Activated CD4-positive, alpha-beta T cell treated with anti-CD3 and anti-CD28 coated beads, Interleukin-2, amount 50 U/mL, for 1 hour (primary cell): ENCODE measurements around the gene RHOT2.

ENCODE experiments used
- DNase-seq: peaks from one replicate; pipeline ENCODE4 v3.0.0-alpha.2; 2020

RHOT2 gene

DNA sequence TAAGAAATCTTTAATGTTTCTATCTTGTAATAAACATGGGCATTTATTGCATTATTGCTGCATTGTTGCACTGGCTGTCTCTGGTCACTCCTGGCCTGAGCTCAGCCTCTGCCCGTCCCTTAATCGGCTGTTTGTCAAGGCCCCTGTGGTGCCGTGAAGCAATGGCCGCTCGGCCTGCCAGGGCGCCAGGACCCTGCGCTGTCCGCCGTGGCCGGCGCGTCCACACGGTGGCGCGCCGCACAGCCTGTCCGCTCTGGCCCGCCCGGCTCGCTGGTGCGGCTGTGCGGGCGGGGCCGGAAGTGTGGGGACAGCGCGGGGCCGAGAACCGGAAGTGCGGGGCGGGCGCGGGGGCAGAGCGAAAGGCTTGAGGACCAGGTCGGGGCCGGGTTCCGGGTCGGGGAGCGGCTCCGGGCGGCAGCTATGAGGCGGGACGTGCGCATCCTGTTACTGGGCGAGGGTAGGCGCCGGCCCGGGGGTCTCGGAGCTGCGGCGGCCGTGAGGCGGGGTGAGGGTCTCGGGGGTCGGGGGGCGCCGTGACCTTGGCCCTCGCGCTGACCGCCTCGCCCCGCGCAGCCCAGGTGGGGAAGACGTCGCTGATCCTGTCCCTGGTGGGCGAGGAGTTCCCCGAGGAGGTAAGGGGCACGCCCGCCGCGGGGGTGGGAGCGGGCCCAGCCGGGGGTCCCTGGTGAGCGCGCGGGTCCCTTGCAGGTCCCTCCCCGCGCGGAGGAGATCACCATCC is at the start of gene RHOT2:
Gene RHOT2 (plus strand): TSS at position 353 of the 739 bp plus-strand sequence. CDS start 68 bp downstream, at position 421.
- DNase-seq, result peak; percentile 89

DNA sequence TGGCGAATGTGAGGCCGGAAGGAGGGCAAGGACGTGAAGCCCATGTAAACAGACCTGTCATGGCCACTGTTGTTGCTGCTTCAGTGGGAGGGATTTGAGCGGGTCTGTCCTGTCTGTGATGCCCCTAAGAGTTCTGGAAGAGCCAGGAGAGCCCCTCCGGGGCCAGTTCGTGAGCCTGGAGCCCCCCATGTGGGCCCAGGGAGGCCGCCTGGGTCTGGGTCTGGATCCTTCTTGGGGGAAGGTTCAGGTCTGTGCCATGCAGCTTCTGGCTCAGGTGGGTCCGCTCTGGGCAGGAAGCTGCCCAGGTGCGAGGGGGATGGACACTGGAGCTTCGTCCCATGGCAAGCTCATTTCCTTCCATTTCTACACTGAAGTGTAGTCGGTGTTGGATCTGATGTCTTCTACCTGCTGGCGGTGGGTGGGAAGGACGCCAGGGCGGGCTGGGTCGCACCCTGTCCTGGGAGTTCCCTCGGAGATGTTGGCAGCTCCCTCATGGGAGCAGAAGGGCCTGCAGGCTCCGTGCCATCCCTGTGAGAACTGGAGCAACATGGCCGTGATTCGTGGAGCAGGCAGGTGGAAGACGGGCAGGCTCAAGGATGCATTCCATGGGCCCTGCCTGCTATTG is 48.3 kb upstream of the RHOT2 start:
- no peak for DNase-seq

DNA sequence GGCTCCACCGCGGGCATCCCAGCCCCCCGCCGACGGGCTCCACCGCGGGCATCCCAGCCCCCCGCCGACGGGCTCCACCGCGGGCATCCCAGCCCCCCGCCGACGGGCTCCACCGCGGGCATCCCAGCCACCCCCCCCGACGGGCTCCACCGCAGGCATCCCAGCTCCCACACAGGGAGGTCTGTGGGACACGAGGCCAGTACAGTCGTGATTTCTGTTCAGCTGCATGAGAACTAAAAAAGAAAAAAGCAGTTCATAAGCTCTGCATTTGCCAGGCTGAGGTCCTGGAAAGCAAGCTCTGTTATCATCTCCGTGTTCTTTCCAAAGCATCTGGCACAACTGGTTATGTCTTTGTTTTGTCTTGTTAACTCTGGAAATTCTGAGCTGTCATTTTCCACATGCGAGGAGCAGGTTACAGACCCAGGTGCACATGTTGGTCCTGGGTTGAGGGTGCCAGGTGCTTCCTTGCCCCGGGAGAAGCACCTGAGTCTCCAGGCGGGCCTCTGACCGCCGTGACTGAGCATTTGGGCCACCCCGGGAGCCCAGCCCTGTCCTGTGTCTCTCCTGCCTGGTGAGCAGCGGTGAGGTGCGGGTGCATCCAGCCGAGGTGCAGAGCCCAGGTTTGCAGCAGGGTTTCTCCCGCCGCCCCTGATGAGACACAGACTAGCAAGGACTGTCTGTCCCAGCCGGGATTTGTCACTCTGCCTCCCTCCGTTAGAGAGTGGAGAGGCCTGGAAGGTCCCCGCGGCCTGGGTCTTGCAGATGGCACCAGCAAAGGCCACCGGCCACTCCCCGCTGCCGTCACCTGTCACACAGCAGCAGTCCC is 47.0 kb upstream of the RHOT2 start:
- DNase-seq, result no peak

DNA sequence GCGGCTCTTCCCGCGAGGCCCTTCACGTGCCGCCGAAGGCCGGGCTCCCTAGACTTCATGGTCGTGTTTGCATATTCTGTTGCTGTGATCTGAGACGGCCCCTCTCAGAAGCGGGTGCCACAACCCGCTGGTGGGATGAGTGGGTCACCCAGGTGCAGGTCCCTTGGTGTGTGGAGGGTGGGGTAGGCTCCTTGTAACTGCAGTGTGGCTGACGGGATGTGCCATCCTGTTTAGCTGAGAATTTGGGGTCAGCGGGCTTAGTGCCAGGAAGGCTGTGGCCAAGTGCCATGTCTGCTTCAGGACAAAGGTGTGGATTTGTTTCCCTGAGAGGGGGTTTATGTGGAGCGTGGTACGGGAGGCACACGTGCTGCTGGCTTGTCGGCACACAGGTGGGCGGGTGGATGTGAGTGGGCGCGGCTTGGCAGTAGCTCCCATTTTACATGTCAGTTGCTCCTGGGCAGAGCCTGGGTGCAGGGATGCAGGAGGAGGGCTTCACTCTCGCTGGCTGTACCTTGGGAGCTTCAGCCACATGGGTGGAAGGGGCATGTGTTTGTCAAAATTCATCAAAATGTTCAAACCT is 46.3 kb upstream of the RHOT2 start:
- DNase-seq, result no peak

DNA sequence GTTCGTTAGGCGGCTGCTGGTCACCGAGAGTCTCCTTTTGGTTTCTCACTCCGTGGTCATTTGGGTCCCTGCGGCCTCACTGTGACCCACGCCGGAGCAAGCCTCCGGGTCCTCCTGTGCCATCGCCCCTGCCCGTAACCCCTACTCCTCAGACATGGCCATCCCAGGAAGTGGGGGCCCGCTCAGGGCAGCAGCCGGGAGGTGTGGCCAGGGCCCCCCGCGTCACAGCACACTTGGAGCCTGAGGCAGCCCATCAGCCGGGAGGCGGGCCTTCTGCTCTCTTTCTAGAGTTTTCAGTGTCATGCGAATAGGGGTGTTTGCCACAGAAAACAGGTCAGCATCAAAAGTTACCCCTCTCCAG is 45.0 kb upstream of the RHOT2 start:
- no peak for DNase-seq

DNA sequence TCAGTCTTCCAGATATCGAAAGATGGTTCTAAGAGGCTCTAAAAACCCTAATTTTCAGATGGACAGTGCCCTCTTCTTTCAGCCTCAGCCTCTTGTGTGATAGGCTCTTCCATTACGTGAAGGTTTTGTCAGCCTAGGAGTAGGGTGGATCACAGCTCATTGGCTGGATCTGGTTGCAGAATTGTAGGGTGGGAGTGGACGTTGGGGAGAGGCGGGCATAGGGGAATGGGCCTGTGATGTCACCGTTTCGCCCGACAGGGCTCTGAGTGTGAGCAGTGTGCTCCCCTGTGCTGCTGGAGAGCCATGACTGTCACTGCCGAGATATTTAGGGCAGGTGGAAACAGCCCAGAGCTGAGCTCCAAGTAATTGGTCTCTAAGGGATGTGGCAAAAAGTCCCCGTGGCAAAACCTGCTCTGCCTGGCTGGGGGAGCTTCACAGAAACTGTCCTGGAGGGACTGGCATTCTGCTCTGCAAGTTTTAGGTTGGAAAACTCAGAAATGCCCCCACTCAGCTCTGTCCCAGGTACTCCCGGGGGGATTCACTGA is 43.3 kb upstream of the RHOT2 start:
- no peak for DNase-seq

DNA sequence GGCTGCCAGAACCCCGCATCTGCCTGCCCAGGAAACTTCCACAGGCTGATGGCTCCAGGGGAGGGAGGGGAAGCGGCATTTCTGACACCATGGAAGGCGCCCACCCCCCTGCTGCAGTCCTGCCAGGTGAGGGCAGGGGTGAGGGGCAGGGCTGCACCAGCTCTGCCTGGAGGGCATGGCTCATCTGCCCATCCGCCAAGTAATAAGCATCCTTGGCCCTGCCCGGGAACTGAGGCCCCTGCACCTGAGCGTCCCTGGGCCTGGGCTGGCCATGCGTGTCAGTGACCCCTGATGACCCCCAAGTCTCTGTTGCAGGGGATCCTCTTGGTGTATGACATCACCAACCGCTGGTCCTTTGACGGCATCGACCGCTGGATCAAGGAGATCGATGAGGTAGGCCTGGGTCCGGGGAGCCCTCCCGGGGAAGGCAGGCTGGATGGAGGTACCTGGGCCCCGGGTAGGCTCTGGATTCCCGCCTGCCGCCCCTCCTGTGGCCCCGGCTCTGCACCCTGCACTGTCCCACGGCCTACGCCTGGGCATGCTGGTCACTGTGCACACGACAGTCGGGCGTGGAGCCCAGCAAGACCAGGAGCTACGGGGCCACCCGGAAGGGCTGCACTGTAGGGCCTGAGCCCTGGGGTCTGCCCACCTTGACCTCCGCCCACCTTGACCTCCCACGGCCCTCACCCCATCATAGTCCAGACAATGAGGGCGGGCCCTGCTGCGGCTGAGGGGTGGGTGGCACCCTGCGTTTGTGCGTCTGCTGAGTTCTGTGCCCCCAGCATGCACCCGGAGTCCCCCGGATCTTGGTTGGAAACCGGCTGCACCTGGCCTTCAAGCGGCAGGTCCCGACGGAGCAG is 42.6 kb upstream of the RHOT2 start:
- no peak for DNase-seq

DNA sequence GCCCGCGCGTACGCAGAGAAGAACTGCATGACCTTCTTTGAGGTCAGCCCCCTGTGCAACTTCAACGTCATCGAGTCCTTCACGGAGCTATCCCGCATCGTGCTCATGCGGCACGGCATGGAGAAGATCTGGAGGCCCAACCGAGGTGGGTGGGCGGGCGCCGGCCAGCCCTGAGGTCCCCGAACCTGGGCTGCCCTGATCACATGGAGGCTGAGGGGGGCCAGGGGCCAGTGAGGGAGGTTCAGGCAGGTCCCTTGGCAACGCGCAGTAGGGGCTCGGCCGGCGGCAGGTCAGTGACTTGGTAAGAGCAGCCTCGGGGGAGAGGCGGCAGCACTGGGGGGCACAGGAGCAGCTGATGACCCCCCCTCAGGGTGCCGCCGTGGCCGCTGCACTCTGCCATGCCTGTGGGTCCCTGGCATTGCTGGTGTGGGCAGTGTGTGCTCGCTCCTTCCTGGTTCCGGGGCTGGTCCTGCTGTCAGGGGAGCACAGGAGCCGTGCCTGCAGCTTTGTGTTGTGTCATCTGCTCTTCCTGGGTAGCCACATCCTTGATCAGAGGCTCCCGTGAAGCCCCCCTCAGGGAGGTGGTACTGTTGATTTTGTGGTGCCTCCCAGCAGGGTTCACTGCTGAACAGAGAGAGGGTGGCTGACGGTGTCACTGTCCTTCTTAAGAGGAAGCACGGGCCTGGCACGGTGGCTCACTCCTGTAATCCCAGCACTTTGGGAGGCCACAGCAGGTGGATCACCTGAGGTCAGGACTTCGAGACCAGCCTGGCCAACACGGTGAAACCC is 41.8 kb upstream of the RHOT2 start:
- no peak for DNase-seq

DNA sequence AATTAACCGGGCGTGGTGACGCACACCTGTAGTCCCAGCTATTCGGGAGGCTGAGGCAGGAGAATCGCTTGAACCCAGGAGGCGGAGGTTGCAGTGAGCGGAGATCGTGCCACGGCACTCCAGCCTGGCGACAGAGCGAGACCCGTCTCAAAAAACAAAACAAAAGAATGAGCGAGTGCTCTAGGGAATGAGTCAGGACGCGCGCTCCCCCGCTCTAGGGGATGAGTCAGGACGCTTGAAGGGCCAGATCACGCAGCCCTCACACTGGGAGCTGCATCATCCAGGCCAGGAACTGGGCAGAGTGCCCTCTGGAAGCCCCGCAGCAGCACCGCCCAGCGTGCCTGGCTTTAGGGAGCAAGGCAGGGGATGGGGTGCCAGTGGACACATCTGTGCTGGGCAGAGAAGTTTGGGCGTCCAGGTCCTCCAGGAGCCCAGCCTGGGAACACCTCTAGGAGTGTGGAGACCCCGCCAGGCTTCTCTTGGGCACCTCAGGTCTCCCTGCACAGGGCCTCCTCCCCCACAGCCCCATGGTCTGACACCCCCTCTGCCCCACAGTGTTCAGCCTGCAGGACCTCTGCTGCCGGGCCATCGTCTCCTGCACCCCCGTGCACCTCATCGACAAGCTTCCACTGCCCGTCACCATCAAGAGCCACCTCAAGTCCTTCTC is 41.0 kb upstream of the RHOT2 start:
- DNase-seq, result no peak

DNA sequence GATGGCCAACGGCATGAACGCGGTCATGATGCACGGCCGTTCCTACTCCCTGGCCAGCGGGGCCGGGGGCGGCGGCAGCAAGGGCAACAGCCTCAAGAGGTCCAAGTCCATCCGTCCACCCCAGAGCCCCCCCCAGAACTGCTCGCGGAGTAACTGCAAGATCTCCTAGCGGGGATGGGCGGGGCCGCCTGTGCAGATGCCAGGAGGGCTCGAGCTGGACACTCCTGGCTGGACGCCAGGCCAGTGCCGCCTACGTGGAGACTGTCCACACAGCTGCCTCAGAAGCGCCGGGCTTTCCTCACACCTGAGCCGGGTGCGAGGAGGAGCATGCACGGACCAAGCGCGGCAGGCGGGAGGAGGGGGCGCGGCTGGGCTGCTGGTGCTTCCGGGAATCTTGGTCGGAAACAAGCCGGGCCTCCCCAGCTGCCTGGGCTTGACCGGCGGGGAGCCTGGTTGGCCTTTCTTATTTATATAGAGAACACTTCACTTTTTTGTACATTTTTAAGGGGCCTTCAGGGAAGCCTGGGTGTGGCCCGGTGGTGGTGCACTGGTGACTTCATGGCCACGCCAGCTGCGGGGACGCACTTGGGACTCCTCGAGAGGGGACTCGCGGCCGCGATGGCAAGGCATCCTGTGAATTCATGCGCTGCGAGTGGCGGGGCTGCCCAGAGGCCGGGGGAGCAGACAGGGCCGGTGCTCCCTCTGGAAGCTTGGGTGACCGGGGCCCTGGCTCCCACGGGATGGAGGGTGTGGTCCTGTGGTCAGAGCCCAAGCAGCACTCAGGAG is 40.3 kb upstream of the RHOT2 start:
- no peak for DNase-seq

DNA sequence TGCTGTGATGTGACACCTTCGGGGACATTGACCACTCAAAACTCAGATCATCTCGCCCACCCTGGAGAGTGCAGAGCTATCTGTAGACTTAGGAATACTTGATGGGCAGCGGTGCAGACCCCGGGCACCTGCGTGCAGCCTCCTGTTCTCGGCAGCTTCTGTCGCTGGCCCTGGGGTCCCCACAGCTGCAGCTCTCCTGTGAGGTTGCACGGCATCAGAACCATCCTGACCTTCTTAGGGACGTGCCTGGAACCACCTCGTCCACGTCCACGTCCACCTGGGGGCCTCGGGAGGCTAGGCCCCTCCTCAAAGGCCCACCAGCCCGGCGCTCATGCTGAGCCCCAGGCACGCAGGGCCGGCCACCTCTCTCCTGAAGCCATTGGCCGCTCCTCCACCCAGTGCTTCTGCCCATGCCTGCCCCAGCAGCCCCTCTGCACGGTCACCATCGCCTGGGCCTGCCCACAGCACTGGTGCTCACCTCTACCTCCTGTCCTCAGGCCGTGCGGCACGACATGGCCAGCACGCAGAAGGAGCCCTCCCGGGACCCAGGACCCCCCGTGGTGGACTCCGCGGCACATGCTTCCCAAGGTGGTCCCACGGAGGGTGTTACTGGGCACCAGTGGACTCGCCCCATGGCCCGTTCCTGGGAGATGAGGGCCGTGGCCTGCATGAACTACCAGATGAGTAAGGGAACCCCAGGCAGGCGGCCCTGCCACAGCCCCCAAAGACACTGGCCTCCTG is 39.4 kb upstream of the RHOT2 start:
- DNase-seq, result no peak

DNA sequence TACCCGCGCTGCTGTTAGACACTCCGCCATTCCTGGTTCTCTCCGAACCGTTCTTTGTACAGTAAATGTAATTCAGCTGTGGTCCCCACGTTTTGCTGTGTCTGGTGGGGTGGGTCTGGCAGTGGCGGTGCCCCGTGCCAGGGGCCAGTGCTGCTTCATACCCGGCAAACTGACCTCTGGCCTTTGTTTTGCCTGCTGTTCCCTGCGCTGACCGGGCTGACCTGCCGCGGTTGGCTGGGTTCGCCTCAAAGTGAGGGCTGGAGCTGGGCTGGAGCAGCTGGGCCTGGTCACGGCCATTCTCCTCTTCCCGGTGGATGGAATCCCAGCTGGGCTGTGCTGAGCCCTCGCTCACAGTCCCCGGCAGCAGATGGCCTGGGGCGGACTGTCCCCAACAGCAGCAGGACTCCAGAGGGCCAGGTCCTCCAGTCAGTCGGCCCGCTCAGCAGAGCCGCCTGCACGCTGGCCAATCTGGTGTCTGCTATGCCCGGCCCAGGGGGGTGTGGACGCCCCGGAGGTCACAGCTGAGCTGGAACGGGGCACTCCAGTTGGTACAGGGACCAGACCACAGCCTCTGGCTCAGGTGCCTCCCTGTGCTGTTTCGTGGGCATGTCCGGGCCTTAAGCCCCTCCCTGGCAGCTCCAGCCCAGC is 38.6 kb upstream of the RHOT2 start:
- no peak for DNase-seq

DNA sequence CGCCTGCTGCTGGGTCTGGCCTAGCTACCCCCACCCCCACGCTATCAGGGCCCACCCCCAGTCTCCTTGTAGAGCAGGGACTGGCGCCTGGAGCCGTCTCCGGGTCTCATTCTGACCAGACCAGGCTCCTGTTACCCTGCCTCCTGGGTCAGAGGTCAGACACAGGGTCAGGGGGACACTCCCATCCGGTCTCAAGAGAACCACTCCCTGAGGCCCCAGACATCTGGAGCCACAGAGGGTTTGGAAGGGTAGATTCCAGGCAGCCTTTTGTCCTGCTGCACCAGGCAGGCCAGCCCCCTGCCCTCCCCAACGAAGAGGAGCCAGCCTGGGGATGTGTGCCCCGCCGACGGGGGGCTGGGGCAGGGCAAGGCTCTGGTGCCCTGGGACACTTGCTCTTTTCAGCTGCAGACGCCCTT is 38.1 kb upstream of the RHOT2 start:
- DNase-seq, result no peak

DNA sequence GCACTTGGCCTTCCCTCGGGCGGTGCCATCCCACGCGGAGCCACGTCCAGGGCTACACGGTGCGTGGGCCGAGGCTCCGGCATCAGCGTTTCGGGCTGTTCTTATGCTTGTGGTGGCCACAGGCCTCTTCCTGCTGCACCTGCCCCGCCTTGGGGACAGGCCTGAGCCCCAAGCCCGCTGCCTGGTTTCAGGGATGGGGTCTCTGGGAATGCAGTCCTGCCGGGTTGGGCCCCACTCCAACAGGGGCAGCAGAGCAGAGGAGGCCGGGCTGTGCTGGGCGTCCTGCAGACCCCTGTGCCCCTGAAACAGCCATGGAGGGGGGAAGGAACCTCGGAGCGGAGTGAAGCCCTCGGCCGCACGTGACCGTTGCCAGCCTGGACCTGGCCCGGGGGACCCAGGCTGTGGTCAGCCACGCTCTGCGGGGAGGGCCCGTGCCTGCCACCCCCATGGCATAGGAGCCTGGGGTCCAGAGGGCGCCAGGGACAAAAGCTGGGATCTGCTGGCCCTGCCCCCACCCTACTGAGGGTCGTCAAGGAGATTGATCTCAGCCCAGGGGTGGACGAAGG is 37.6 kb upstream of the RHOT2 start:
- no peak for DNase-seq

DNA sequence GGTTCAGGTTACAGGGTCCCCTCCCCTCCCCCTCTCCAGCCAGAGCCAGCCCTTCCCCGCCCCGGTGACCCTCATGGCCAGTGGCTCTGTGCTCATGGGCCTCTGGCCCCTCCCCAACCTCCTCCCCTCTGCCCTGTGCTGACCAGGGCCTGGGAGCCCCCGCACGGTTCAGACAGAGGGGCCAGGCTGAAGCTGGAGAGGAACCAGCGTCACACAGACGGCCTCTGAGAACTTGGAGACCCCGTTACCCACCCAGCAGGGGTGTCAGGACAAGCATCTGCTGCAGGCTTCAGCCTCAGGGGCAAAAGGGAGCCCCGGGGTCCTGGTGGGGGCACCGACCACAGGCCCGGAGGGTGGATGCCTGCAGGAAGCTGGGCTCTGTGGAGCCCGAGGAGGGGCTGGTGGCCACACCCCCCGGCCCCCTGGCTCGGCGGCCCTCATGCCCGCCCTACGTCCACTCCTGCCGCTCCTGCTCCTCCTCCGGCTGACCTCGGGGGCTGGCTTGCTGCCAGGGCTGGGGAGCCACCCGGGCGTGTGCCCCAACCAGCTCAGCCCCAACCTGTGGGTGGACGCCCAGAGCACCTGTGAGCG is 37.0 kb upstream of the RHOT2 start, which contains the start of gene WFIKKN1:
Gene WFIKKN1 (plus strand): TSS at position 171 of the 591 bp plus-strand sequence. CDS start 269 bp downstream, at position 440.
- DNase-seq, result no peak

DNA sequence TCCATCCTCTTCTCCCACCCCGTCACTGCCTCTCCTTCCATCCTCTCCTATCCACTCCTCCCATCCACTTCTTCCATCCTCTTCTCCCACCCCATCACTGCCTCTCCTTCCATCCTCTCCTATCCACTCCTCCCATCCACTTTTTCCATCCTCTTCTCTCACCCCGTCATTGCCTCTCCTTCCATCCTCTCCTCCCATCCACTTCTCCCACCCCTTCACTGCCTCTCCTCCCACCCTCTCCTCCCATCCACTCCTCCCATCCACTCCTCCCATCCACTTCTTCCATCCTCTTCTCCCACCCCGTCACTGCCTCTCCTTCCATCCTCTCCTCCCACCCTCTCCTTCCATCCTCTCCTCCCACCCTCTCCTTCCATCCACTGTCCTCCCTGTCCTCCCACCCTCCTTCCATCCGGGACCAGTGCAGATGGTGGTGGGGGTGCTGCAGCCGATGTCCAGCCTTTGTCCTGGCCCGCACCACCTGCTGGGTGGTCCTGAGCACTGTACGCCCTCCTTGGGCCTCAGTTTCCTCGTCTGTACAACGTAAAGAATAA is 36.0 kb upstream of the RHOT2 start:
- DNase-seq, result no peak
